OCI-LY1 (cell line): Measurements from ENCODE around the gene VAV2.

ENCODE experiments used
- CTCF ChIP-seq: fragments of 200-600 bp; sonication (generic), shearing (Covaris generic); IDR thresholded peaks from 2 replicates; pipeline ENCODE4 v1.5.1; 2017; ENCODE audit warnings: mild to moderate bottlenecking, antibody characterized with exemption, low read length, moderate library complexity, mixed read lengths
- EZH2 ChIP-seq: fragments of 200-600 bp; sonication (generic), shearing (Covaris generic); IDR thresholded peaks from 2 replicates; pipeline ENCODE4 v1.8.0; 2017; ENCODE audit warnings: borderline replicate concordance, mixed run types, mild to moderate bottlenecking, antibody characterized with exemption, low read length, moderate library complexity, mixed read lengths

GRCh38 chr9:133878402-133878801, 113.7 kb downstream of the VAV2 start:
- TF ChIP-seq CTCF: no peak
- TF ChIP-seq EZH2: no peak
